ENCODE results near the gene CTNNA1. TPM values are rescaled to one million over a fixed set of nuclear protein-coding genes. Genes with fewer than 3 reads are reported as not detected.

The CTNNA1 gene
- polyA plus RNA-seq, 1 of the 3 experiments (the other 2 are of a cell fraction) = 130 TPM

- Histone ChIP-seq H3K27me3 (ENCODE audit: insufficient read depth) (no peaks in the 10 kb centered on the region), H4K20me1 (ENCODE audit: insufficient read depth) (peaks cover 59% of the 10 kb centered on the region), H3K9me3 (no peaks in the 10 kb centered on the region), H3K4me1 (ENCODE audit: control insufficient read depth in 1 of 2, insufficient read depth in 2 of 2, low read depth in 1 of 2, low read length in 1 of 2) (peaks cover 0 to 5% of the 10 kb centered on the region in 2 experiments; a peak in 2 of 4 replicates), H3K9ac (no peak overlapping the region), H3K79me2 (ENCODE audit: insufficient read depth) (peaks cover 88% of the 10 kb centered on the region), H3K4me2 (no peak overlapping the region), H3F3A (replicated peaks; ENCODE audit: insufficient read depth) (peaks cover 5% of the 10 kb centered on the region), H3K9me2 (no peaks in the 10 kb centered on the region), H3K36me3 (replicated peaks in 1 of 2; ENCODE audit: control insufficient read depth in 1 of 2, insufficient read depth in 2 of 2, low read length in 1 of 2) (peaks cover 9 to 37% of the 10 kb centered on the region in 2 experiments), H3K27ac (ENCODE audit: low read depth in 2 of 2, low read length in 1 of 2) (no peak overlapping the region), H2AFZ (ENCODE audit: low read depth) (no peak overlapping the region), H3K4me3 (ENCODE audit: low read depth in 2 of 2, low read length in 1 of 2) (no peak overlapping the region)
- WGBS (ENCODE audit: low lambda C conversion rate) = 100% methylated on average over 2 of the region's 4 CpGs
- no peak for DNase-seq
- CTCF ChIA-PET = interaction anchor here (0.9 to 1.0 kb wide), 3 partner anchors 10 to 223 kb away, joined by 3 read pairs; no protein-coding TSS in a partner anchor
- TF ChIP-seq PBX3 (IDR thresholded peaks at IDR 0.05) (no peak), RAD21 (IDR thresholded peaks at IDR 0.05; ENCODE audit: low read length) (no peak), IRF3 (IDR thresholded peaks at IDR 0.05; ENCODE audit: low read depth, low read length) (no peak), GATA2 (CRISPR knock-in tag; IDR thresholded peaks at IDR 0.05) (no peak), ZBTB33 (IDR thresholded peaks at IDR 0.05; ENCODE audit: borderline replicate concordance, low read depth) (no peak)
- POLR2A ChIA-PET = no interaction called here
Observed at GRCh38 chr5:138819081-138819480, 65.9 kb downstream of the CTNNA1 start.

GRCh38 chr5:138820695-138821094 lies 67.5 kb downstream of the CTNNA1 start:
- TF ChIP-seq CTCF (IDR thresholded peaks at IDR 0.05) (no peak), CHD2 (IDR thresholded peaks at IDR 0.05; ENCODE audit: low read length, partially characterized antibody) (no peak), FOSL2 (IDR thresholded peaks at IDR 0.05; ENCODE audit: borderline replicate concordance, low read depth) (no peak), GATA2 (CRISPR knock-in tag; IDR thresholded peaks at IDR 0.05) (no peak)
- DNase-seq = no peak
- H3K27me3 ChIP-seq (ENCODE audit: insufficient read depth) = no peaks in the 10 kb centered on the region
- H2AFZ ChIP-seq (ENCODE audit: low read depth) = no peak overlapping the region
- ChIA-PET POLR2A (no interaction called here), CTCF (interaction anchor here (0.6 to 1.1 kb wide), 2 partner anchors 11 to 1757 kb away, joined by 3 read pairs; no protein-coding TSS in a partner anchor)
- peaks cover 16 to 30% of the 10 kb centered on the region in 2 experiments for H3K36me3 ChIP-seq (replicated peaks in 1 of 2; ENCODE audit: control insufficient read depth in 1 of 2, insufficient read depth in 2 of 2, low read length in 1 of 2)
- H3K4me3 ChIP-seq (ENCODE audit: low read depth in 2 of 2, low read length in 1 of 2) = no peak overlapping the region
- WGBS (ENCODE audit: low lambda C conversion rate) = 92% methylated on average over 3 of the region's 3 CpGs
- no peaks in the 10 kb centered on the region for H3K9me2 ChIP-seq
- H4K20me1 ChIP-seq (ENCODE audit: insufficient read depth) = peaks cover 65% of the 10 kb centered on the region
- peaks cover 78% of the 10 kb centered on the region for H3K79me2 ChIP-seq (ENCODE audit: insufficient read depth)
- H3K9me3 ChIP-seq = no peaks in the 10 kb centered on the region
- H3F3A ChIP-seq (replicated peaks; ENCODE audit: insufficient read depth) = peaks cover 17% of the 10 kb centered on the region
- peaks cover 0 to 5% of the 10 kb centered on the region in 2 experiments; a peak in 2 of 4 replicates for H3K4me1 ChIP-seq (ENCODE audit: control insufficient read depth in 1 of 2, insufficient read depth in 2 of 2, low read depth in 1 of 2, low read length in 1 of 2)
- H3K4me2 ChIP-seq = no peak overlapping the region
- no peak overlapping the region for H3K27ac ChIP-seq (ENCODE audit: low read depth in 2 of 2, low read length in 1 of 2)
- H3K9ac ChIP-seq = no peak overlapping the region

All from SK-N-SH (cell line).